Neural cell (in vitro differentiated cells): Measurements from ENCODE around the gene CTCF. TPM values are rescaled to one million over a fixed set of nuclear protein-coding genes. Genes with fewer than 3 reads are reported as not detected.

Experiments used
- H2AFZ ChIP-seq: fragments of 200-600, 300-800 bp; sonication (generic), shearing (Covaris generic); 2 replicates; pipeline ENCODE4 v1.6.0; 2014; ENCODE audit warnings: low read depth, mild to moderate bottlenecking, antibody characterized with exemption, low read length, moderate library complexity
- H3F3A ChIP-seq: fragments of 200-600 bp; shearing (Covaris generic); 2 replicates; pipeline ENCODE4 v1.6.1; 2016; ENCODE audit warnings: mild to moderate bottlenecking, moderate library complexity, mixed read lengths, antibody characterized with exemption, low read length; ENCODE audit not compliant: insufficient read depth, poor library complexity, severe bottlenecking
- H3K27ac ChIP-seq: fragments of 200-600, 300-800 bp; sonication (generic), shearing (Covaris generic); 2 replicates; pipeline ENCODE4 v1.5.1; 2014; ENCODE audit warnings: mild to moderate bottlenecking, low read length, moderate library complexity
- H3K27me3 ChIP-seq: fragments of 300-800, 200-600 bp; sonication (generic), shearing (Covaris generic); 2 replicates; pipeline ENCODE4 v1.6.0; 2014; ENCODE audit warnings: mild to moderate bottlenecking, low read depth, low read length, moderate library complexity; ENCODE audit not compliant: insufficient read depth
- H3K36me3 ChIP-seq: fragments of 300-800, 200-600 bp; sonication (generic), shearing (Covaris generic); 2 replicates; pipeline ENCODE4 v1.5.1; 2014; ENCODE audit warnings: mild to moderate bottlenecking, antibody characterized with exemption, low read length, moderate library complexity; ENCODE audit not compliant: insufficient read depth
- H3K4me2 ChIP-seq: fragments of 300-800, 200-600 bp; sonication (generic), shearing (Covaris generic); 2 replicates; pipeline ENCODE4 v1.6.0; 2014; ENCODE audit warnings: mild to moderate bottlenecking, low read length
- H3K4me3 ChIP-seq: fragments of 300-800, 200-600 bp; sonication (generic), shearing (Covaris generic); 2 replicates; pipeline ENCODE4 v1.5.1; 2014; ENCODE audit warnings: mild to moderate bottlenecking, low read length, moderate library complexity
- H3K79me2 ChIP-seq: fragments of 200-600 bp; shearing (Covaris generic); replicated peaks from 2 replicates; pipeline ENCODE4 v1.6.0; 2014; ENCODE audit warnings: mild to moderate bottlenecking, low read length, moderate library complexity; ENCODE audit not compliant: insufficient read depth
- H3K9ac ChIP-seq: fragments of 300-800, 200-600 bp; sonication (generic), shearing (Covaris generic); 2 replicates; pipeline ENCODE4 v1.6.1; 2016; ENCODE audit warnings: mild to moderate bottlenecking, low read length, mixed read lengths
- H3K9me2 ChIP-seq: fragments of 200-600 bp; shearing (Covaris generic); 2 replicates; pipeline ENCODE4 v1.6.1; 2016; ENCODE audit warnings: mild to moderate bottlenecking, low read length, mixed read lengths; ENCODE audit not compliant: insufficient read depth
- H3K9me3 ChIP-seq: fragments of 200-600, 300-800 bp; sonication (generic), shearing (Covaris generic); 2 replicates; pipeline ENCODE4 v1.6.1; 2016; ENCODE audit warnings: mild to moderate bottlenecking, mixed run types, low read length, moderate library complexity, mixed read lengths
- H4K20me1 ChIP-seq: fragments of 200-600 bp; shearing (Covaris generic); 2 replicates; pipeline ENCODE4 v1.6.1; 2016; ENCODE audit warnings: mild to moderate bottlenecking, mixed run types; ENCODE audit not compliant: insufficient read depth
- EP300 ChIP-seq: fragments of 450-650 bp; conservative IDR thresholded peaks from 2 replicates; pipeline ENCODE4 v1.6.1; 2014; ENCODE audit warnings: antibody characterized with exemption, mild to moderate bottlenecking, moderate library complexity; ENCODE audit not compliant: poor library complexity, severe bottlenecking
- EZH2 ChIP-seq: fragments of 200-600, 300-800 bp; shearing (Covaris generic), sonication (generic); IDR thresholded peaks from 2 replicates; pipeline ENCODE4 v1.6.1; 2014; ENCODE audit warnings: antibody characterized with exemption, low read length, borderline replicate concordance, mild to moderate bottlenecking; ENCODE audit not compliant: insufficient read depth, poor library complexity, severe bottlenecking
- MXI1 ChIP-seq: fragments of 450-650 bp; conservative IDR thresholded peaks from 2 replicates; pipeline ENCODE4 v1.6.1; 2014; ENCODE audit warnings: antibody characterized with exemption, mild to moderate bottlenecking; ENCODE audit not compliant: poor library complexity, severe bottlenecking
- POLR2AphosphoS5 ChIP-seq: IDR thresholded peaks from 2 replicates; pipeline ENCODE4 v1.6.1; 2012
- RAD21 ChIP-seq: fragments of 450-650 bp; conservative IDR thresholded peaks from 2 replicates; pipeline ENCODE4 v1.6.1; 2014; ENCODE audit warnings: antibody characterized with exemption, mild to moderate bottlenecking, moderate library complexity
- SMC3 ChIP-seq: fragments of 450-650 bp; conservative IDR thresholded peaks from 2 replicates; pipeline ENCODE4 v1.6.1; 2014; ENCODE audit warnings: antibody characterized with exemption, mild to moderate bottlenecking, moderate library complexity; ENCODE audit not compliant: poor library complexity
- TAF1 ChIP-seq: IDR thresholded peaks from 2 replicates; pipeline ENCODE4 v1.6.1; 2012; ENCODE audit warnings: low read depth
- polyA plus RNA-seq: library from polyadenylated mRNA; depleted of rRNA; stranded (reverse); fragments of >200 nt; gene quantifications from 2 replicates; pipeline ENCODE4 v1.2.3, GENCODE V29; 2014
- TF ChIP-seq, protein P1 (sequence below): fragments of 450-650 bp; IDR thresholded peaks from 2 replicates; pipeline ENCODE4 v1.5.1; 2014; ENCODE audit warnings: antibody characterized with exemption, mild to moderate bottlenecking, moderate library complexity; ENCODE audit not compliant: poor library complexity, severe bottlenecking
- TF ChIP-seq, protein P2 (sequence below): IDR thresholded peaks from 2 replicates; pipeline ENCODE4 v1.6.1; 2012; ENCODE audit warnings: borderline replicate concordance

Gene CTCF
- polyA plus RNA-seq, 1 donor from 2014 or later: 42.8 TPM

DNA sequence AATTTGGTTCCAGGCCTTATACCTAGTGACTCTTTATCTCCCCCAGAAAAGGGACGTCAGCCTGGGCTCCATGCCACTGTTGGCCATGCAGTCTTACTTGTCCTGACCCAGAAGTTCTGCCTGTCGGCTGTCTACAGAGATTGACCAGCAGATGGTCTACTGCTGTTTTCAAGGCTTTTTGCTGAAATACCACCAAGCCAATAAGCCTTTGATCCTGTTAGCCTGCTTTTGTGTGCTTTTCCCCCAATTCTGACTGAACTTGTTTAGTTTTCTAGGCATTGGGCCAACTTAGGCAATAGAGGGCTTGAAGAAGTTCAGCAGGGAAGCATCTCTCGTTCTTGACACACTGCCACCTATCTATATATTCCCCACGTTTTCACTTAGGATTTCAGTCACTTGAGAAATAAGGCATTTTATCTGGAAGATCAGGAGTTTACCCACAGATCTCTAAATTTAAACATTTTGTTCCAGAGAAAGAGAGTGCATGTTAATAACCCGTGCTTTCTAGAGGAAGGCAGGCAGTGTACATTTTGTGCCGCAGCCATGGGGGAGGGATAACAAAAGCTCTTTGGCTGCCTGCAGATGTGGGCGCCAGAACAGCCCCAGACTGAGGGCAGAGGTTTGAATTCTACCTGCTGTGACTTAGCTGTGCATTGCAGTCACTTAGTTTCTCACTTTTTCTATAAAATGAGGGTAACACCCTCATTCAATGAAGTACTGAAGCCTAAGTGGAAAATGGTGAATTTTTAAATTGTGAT lies 70.3 kb downstream of the CTCF start:
- no peaks in the 10 kb centered on the region for H3K9me3 ChIP-seq
- H3K36me3 ChIP-seq: no peaks in the 10 kb centered on the region
- H3K79me2 ChIP-seq: no peaks in the 10 kb centered on the region
- no peaks in the 10 kb centered on the region for H3F3A ChIP-seq
- no peak overlapping the region for H3K4me2 ChIP-seq
- H3K27ac ChIP-seq: no peak overlapping the region
- H3K4me3 ChIP-seq: no peak overlapping the region
- no peaks in the 10 kb centered on the region for H4K20me1 ChIP-seq
- no peak overlapping the region for H2AFZ ChIP-seq
- H3K9me2 ChIP-seq: no peaks in the 10 kb centered on the region
- TF ChIP-seq SMC3 (no peak), TAF1 (no peak), MXI1 (no peak), RAD21 (no peak), EP300 (no peak), EZH2 (no peak), POLR2AphosphoS5 (no peak)
- TF ChIP-seq, protein P1, sequence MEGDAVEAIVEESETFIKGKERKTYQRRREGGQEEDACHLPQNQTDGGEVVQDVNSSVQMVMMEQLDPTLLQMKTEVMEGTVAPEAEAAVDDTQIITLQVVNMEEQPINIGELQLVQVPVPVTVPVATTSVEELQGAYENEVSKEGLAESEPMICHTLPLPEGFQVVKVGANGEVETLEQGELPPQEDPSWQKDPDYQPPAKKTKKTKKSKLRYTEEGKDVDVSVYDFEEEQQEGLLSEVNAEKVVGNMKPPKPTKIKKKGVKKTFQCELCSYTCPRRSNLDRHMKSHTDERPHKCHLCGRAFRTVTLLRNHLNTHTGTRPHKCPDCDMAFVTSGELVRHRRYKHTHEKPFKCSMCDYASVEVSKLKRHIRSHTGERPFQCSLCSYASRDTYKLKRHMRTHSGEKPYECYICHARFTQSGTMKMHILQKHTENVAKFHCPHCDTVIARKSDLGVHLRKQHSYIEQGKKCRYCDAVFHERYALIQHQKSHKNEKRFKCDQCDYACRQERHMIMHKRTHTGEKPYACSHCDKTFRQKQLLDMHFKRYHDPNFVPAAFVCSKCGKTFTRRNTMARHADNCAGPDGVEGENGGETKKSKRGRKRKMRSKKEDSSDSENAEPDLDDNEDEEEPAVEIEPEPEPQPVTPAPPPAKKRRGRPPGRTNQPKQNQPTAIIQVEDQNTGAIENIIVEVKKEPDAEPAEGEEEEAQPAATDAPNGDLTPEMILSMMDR: no peak
- TF ChIP-seq, protein P2, sequence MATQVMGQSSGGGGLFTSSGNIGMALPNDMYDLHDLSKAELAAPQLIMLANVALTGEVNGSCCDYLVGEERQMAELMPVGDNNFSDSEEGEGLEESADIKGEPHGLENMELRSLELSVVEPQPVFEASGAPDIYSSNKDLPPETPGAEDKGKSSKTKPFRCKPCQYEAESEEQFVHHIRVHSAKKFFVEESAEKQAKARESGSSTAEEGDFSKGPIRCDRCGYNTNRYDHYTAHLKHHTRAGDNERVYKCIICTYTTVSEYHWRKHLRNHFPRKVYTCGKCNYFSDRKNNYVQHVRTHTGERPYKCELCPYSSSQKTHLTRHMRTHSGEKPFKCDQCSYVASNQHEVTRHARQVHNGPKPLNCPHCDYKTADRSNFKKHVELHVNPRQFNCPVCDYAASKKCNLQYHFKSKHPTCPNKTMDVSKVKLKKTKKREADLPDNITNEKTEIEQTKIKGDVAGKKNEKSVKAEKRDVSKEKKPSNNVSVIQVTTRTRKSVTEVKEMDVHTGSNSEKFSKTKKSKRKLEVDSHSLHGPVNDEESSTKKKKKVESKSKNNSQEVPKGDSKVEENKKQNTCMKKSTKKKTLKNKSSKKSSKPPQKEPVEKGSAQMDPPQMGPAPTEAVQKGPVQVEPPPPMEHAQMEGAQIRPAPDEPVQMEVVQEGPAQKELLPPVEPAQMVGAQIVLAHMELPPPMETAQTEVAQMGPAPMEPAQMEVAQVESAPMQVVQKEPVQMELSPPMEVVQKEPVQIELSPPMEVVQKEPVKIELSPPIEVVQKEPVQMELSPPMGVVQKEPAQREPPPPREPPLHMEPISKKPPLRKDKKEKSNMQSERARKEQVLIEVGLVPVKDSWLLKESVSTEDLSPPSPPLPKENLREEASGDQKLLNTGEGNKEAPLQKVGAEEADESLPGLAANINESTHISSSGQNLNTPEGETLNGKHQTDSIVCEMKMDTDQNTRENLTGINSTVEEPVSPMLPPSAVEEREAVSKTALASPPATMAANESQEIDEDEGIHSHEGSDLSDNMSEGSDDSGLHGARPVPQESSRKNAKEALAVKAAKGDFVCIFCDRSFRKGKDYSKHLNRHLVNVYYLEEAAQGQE: no peak
- no peaks in the 10 kb centered on the region for H3K27me3 ChIP-seq
- no peak overlapping the region for H3K9ac ChIP-seq

DNA sequence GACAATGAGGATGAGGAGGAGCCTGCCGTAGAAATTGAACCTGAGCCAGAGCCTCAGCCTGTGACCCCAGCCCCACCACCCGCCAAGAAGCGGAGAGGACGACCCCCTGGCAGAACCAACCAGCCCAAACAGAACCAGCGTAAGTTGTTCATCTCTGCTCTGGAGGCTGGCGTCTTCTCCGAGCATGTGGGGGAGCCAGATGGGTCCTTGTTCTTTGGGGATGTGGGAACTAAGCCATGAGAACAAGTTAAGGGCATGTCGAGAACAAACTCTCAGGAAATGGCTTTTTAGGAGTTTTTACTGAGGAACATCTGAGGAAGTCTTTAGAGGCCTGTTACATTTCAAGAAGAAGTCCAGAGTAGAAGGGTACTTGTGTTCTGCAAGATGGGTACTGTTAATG lies 74.4 kb downstream of the CTCF start:
- no peak overlapping the region for H2AFZ ChIP-seq
- no peaks in the 10 kb centered on the region for H4K20me1 ChIP-seq
- H3K27ac ChIP-seq: no peak overlapping the region
- H3K9ac ChIP-seq: no peak overlapping the region
- H3K27me3 ChIP-seq: no peaks in the 10 kb centered on the region
- no peaks in the 10 kb centered on the region for H3K9me3 ChIP-seq
- H3K4me2 ChIP-seq: no peak overlapping the region
- no peaks in the 10 kb centered on the region for H3K9me2 ChIP-seq
- no peak overlapping the region for H3K4me3 ChIP-seq
- no peaks in the 10 kb centered on the region for H3K79me2 ChIP-seq
- no peaks in the 10 kb centered on the region for H3K36me3 ChIP-seq
- H3F3A ChIP-seq: no peaks in the 10 kb centered on the region
- TF ChIP-seq EP300 (no peak), RAD21 (no peak), TAF1 (no peak), EZH2 (no peak)
- TF ChIP-seq, protein P1: no peak
- TF ChIP-seq, protein P2: no peak
